Measurements from ENCODE around the gene TMEM126B.
"Not testable (repeated sequence)": the region's sequence is repeated elsewhere in the genome, so short reads cannot be mapped to it uniquely, and the experiment has no call there.

TMEM126B gene

GRCh38 chr11:85627998-85628770 lies at the start of gene TMEM126B:
Gene TMEM126B, plus strand, starts transcription at chr11:85628593. Its CDS starts 15 bp downstream, at chr11:85628608.
- DNase-seq = peak; percentile 97

GRCh38 chr11:85582111-85582510 lies 46.3 kb upstream of the TMEM126B start:
- no peak for DNase-seq

- DNase-seq = no peak
These were observed 39.0 kb upstream of the TMEM126B start for GRCh38 chr11:85589373-85589772.

- DNase-seq = no peak
These were observed 37.4 kb upstream of the TMEM126B start for GRCh38 chr11:85590848-85591483.

GRCh38 chr11:85595285-85595884 lies 33.0 kb upstream of the TMEM126B start:
- DNase-seq = no peak

GRCh38 chr11:85596886-85597285 lies 31.5 kb upstream of the TMEM126B start:
- no peak for DNase-seq

- DNase-seq = no peak
These were observed 29.3 kb upstream of the TMEM126B start for GRCh38 chr11:85599083-85599482.

- DNase-seq = no peak
These were observed 25.7 kb upstream of the TMEM126B start for GRCh38 chr11:85602526-85603213.

GRCh38 chr11:85603220-85603619 lies 25.2 kb upstream of the TMEM126B start:
- DNase-seq = no peak

- not testable (repeated sequence) for DNase-seq
These were observed 22.2 kb upstream of the TMEM126B start for GRCh38 chr11:85606237-85606636.

- not testable (repeated sequence) for DNase-seq
These were observed 19.8 kb upstream of the TMEM126B start for GRCh38 chr11:85608621-85609020.

- not testable (repeated sequence) for DNase-seq
These were observed 19.1 kb upstream of the TMEM126B start for GRCh38 chr11:85609286-85609685.

GRCh38 chr11:85611643-85612042 lies 16.8 kb upstream of the TMEM126B start:
- DNase-seq = not testable (repeated sequence)

- peak; percentile 31 for DNase-seq
These were observed 8.9 kb upstream of the TMEM126B start for GRCh38 chr11:85619499-85619898.

GRCh38 chr11:85620256-85620655 lies 8.1 kb upstream of the TMEM126B start:
- DNase-seq = no peak

- DNase-seq = no peak
These were observed 1.9 kb upstream of the TMEM126B start for GRCh38 chr11:85626496-85626895.

GRCh38 chr11:85627332-85627997 lies 928 bp upstream of the TMEM126B start, which contains the start of gene DLG2:
Gene DLG2, minus strand, starts transcription at chr11:85627344.
- no peak for DNase-seq

- peak; percentile 51 for DNase-seq
These were observed 463 bp downstream of the TMEM126B start for GRCh38 chr11:85628771-85629341.

GRCh38 chr11:85634747-85635146 lies 6.4 kb downstream of the TMEM126B start:
- no peak for DNase-seq

- DNase-seq = no peak
These were observed 14.8 kb downstream of the TMEM126B start for GRCh38 chr11:85643191-85643614.

- no peak for DNase-seq
These were observed 18.7 kb downstream of the TMEM126B start for GRCh38 chr11:85647078-85647477.

- peak; percentile 95 for DNase-seq
These were observed 19.4 kb downstream of the TMEM126B start, which contains the start of gene TMEM126A for GRCh38 chr11:85647604-85648299. Gene TMEM126A, plus strand, starts transcription at chr11:85647967. Its CDS starts 2,289 bp downstream, at chr11:85650256.

Measured in stimulated activated CD8-positive, alpha-beta memory T cell treated with anti-CD3 and anti-CD28 coated beads, Interleukin-4, amount 100 ng/mL, for 48 hours (primary cell).